GM12872 (cell line): ENCODE results near the gene ADCYAP1.

Experiments
- TF ChIP-seq, protein P1 (sequence below): IDR thresholded peaks from 3 replicates; pipeline ENCODE4 v1.5.1; 2011; ENCODE audit warnings: low read depth, mild to moderate bottlenecking, low read length, moderate library complexity; ENCODE audit not compliant: insufficient read depth

ADCYAP1 gene

DNA sequence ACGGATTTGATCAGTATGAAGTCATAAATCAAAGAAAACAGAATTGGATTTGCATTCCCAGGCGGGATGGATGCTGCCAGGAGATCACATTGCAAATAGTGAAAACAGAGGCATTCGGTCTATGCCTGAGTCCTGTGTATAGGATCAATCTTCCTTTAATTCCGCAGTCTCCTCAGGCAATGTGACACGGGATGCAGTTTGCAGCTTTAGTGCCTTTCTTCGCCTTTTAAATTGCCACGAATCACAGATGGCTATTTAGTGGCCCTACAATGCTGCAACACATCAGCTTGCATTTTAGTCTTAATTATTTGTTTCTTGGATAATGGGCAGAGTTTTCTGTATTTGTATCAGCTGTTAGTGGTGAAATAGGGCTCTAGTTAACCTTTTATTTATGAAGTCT is 6.8 kb downstream of the ADCYAP1 start:
- TF ChIP-seq, protein P1, sequence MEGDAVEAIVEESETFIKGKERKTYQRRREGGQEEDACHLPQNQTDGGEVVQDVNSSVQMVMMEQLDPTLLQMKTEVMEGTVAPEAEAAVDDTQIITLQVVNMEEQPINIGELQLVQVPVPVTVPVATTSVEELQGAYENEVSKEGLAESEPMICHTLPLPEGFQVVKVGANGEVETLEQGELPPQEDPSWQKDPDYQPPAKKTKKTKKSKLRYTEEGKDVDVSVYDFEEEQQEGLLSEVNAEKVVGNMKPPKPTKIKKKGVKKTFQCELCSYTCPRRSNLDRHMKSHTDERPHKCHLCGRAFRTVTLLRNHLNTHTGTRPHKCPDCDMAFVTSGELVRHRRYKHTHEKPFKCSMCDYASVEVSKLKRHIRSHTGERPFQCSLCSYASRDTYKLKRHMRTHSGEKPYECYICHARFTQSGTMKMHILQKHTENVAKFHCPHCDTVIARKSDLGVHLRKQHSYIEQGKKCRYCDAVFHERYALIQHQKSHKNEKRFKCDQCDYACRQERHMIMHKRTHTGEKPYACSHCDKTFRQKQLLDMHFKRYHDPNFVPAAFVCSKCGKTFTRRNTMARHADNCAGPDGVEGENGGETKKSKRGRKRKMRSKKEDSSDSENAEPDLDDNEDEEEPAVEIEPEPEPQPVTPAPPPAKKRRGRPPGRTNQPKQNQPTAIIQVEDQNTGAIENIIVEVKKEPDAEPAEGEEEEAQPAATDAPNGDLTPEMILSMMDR: no peak

DNA sequence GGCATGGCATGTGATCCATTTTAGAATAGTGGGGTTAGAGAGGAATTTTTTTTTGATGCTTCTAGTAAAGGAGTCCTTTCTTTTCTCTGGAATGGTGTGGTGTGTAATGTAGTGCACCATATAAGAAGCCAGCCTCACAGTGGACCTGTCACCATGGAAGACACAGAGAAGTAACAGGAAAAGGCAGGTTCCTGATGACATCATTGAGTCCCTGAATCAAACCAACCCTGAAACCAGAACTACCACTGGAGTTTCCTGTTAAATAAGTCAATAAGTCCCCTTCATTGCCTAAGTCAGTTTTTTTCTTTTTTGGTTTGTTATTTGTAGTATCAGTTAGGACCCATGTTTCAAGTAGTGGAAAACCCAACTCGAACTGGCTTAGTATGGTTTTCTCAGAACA is 11.9 kb downstream of the ADCYAP1 start:
- TF ChIP-seq, protein P1: no peak

- TF ChIP-seq, protein P1: no peak
These were observed 14.4 kb downstream of the ADCYAP1 start for GRCh38 chr18:919078-919477.

- TF ChIP-seq, protein P1: no peak
These were observed 18.6 kb downstream of the ADCYAP1 start for GRCh38 chr18:923144-923866.

DNA sequence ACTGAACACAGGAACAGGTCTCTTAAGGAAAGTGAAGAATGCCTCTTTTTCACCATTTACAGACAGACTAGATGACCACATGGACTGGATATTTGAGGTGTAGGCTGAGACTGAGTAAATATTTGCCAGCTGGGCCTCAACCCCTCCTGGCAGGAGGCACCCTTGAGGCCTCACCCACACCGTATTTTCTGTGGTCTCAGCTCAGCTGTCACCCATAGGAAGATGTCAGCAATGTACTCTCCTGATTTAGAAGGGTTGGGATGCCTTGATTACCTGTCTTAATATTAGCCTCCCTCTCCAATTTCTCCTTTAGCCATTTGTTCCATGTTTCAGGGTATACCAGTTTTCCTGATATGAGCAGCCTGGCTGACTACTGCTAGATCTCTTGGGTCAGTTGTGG is 20.3 kb downstream of the ADCYAP1 start:
- TF ChIP-seq, protein P1: no peak

- TF ChIP-seq, protein P1: no peak
These were observed 22.3 kb downstream of the ADCYAP1 start for GRCh38 chr18:926946-927345.

- TF ChIP-seq, protein P1: no peak
These were observed 28.4 kb downstream of the ADCYAP1 start for GRCh38 chr18:933082-933481.
